Measurements from ENCODE around the gene KLHL13. TPM values are rescaled to one million over a fixed set of nuclear protein-coding genes. Genes with fewer than 3 reads are reported as not detected.

KLHL13 gene
- total RNA-seq, 2 donors from 2014 or later = 8.9 to 10.7 TPM

GRCh38 chrX:118100091-118100490 lies 16.5 kb downstream of the KLHL13 start:
- 90% methylated on average over 5 of the region's 5 CpGs for WGBS
- Histone ChIP-seq H3K4me1 (replicated peaks) (no peaks in the 10 kb centered on the region), H3K27me3 (replicated peaks; ENCODE audit: insufficient read depth) (no peaks in the 10 kb centered on the region), H3K36me3 (no peaks in the 10 kb centered on the region), H3K4me3 (no peak overlapping the region), H3K9me3 (no peaks in the 10 kb centered on the region), H3K27ac (no peak overlapping the region)
- DNase-seq (ENCODE audit: low spot score) = no peak
- TF ChIP-seq CTCF (IDR thresholded peaks at IDR 0.05) = no peak
- intact Hi-C loops (cut with DNase I) = no loop called here

- intact Hi-C loops (cut with DNase I) = no loop called here
These were observed 28.5 kb downstream of the KLHL13 start for GRCh38 chrX:118088084-118088483.

GRCh38 chrX:118074196-118074595 lies 42.4 kb downstream of the KLHL13 start:
- Histone ChIP-seq H3K4me1 (replicated peaks) (no peaks in the 10 kb centered on the region), H3K27me3 (replicated peaks; ENCODE audit: insufficient read depth) (no peaks in the 10 kb centered on the region), H3K9me3 (no peaks in the 10 kb centered on the region), H3K27ac (no peak overlapping the region), H3K4me3 (no peak overlapping the region), H3K36me3 (no peaks in the 10 kb centered on the region)
- peak; percentile 4 for DNase-seq (ENCODE audit: low spot score)
- 19% methylated on average over 1 of the region's 1 CpG for WGBS
- intact Hi-C loops (cut with DNase I) = no loop called here
- peak; percentile 7 for TF ChIP-seq POLR2AphosphoS5 (IDR thresholded peaks at IDR 0.05)
- TF ChIP-seq CTCF (IDR thresholded peaks at IDR 0.05) = no peak

More at GRCh38 chrX:118088084-118088483, 28.5 kb downstream of the KLHL13 start:
- Histone ChIP-seq H3K4me1 (replicated peaks) (no peaks in the 10 kb centered on the region), H3K27me3 (replicated peaks; ENCODE audit: insufficient read depth) (no peaks in the 10 kb centered on the region), H3K36me3 (no peaks in the 10 kb centered on the region), H3K27ac (no peak overlapping the region), H3K4me3 (no peak overlapping the region), H3K9me3 (no peaks in the 10 kb centered on the region)
- DNase-seq (ENCODE audit: low spot score) = no peak
- TF ChIP-seq CTCF (IDR thresholded peaks at IDR 0.05) (no peak), POLR2AphosphoS5 (IDR thresholded peaks at IDR 0.05) (no peak), POLR2A (IDR thresholded peaks at IDR 0.05) (no peak)
- WGBS = 82% methylated on average over 4 of the region's 4 CpGs

- Histone ChIP-seq H3K27ac (no peak overlapping the region), H3K27me3 (replicated peaks; ENCODE audit: insufficient read depth) (no peaks in the 10 kb centered on the region), H3K9me3 (no peaks in the 10 kb centered on the region), H3K36me3 (no peaks in the 10 kb centered on the region), H3K4me1 (replicated peaks) (no peaks in the 10 kb centered on the region), H3K4me3 (no peak overlapping the region)
- intact Hi-C loops (cut with DNase I) = no loop called here
- TF ChIP-seq CTCF (IDR thresholded peaks at IDR 0.05) (no peak), POLR2AphosphoS5 (IDR thresholded peaks at IDR 0.05) (no peak), POLR2A (IDR thresholded peaks at IDR 0.05) (no peak)
- WGBS = 64% methylated on average over 2 of the region's 2 CpGs
- no peak for DNase-seq (ENCODE audit: low spot score)
These were observed 49.6 kb downstream of the KLHL13 start for GRCh38 chrX:118066867-118067515.

GRCh38 chrX:118062817-118063615 lies 53.6 kb downstream of the KLHL13 start:
- DNase-seq (ENCODE audit: low spot score) = no peak
- WGBS = 88% methylated on average over 3 of the region's 3 CpGs
- intact Hi-C loops (cut with DNase I) = no loop called here
- H3K9me3 ChIP-seq = no peaks in the 10 kb centered on the region
- H3K4me1 ChIP-seq (replicated peaks) = no peaks in the 10 kb centered on the region
- no peaks in the 10 kb centered on the region for H3K36me3 ChIP-seq
- TF ChIP-seq POLR2AphosphoS5 (IDR thresholded peaks at IDR 0.05) (no peak), CTCF (IDR thresholded peaks at IDR 0.05) (no peak), POLR2A (IDR thresholded peaks at IDR 0.05) (no peak)
- no peaks in the 10 kb centered on the region for H3K27me3 ChIP-seq (replicated peaks; ENCODE audit: insufficient read depth)
- no peak overlapping the region for H3K4me3 ChIP-seq
- H3K27ac ChIP-seq = no peak overlapping the region

All from prostate gland (tissue), 2 donors.